Thoracic aorta (tissue), 2 donors: Measurements from ENCODE around the gene MAN1C1. TPM values are rescaled to one million over a fixed set of nuclear protein-coding genes. Genes with fewer than 3 reads are reported as not detected.

Experiments
- ATAC-seq: fragments of 150-250 bp; one replicate; pipeline ENCODE4 v1.8.0; 2017; ENCODE audit warnings: low read depth; ENCODE audit not compliant: insufficient number of reproducible peaks, low FRiP score
- DNase-seq: peaks from one replicate; pipeline ENCODE4 v3.0.0-alpha.2; 2020; ENCODE audit warnings: low spot score
- H3K27ac ChIP-seq, 2 donors: fragments of 200-600 bp; sonication (generic); 1 replicate in 1 of 2; 2 replicates in 1 of 2; pipeline ENCODE4 v1.5.1; 2016; ENCODE audit warnings: mild to moderate bottlenecking in 2 of 2, moderate library complexity in 2 of 2
- H3K27me3 ChIP-seq: fragments of 200-600 bp; sonication (generic); replicated peaks from 2 replicates; pipeline ENCODE4 v1.6.0; 2016; ENCODE audit warnings: mild to moderate bottlenecking; ENCODE audit not compliant: insufficient read depth
- H3K36me3 ChIP-seq: fragments of 200-600 bp; sonication (generic); one replicate; pipeline ENCODE4 v1.5.1; 2016
- H3K4me1 ChIP-seq, 2 donors: fragments of 200-600 bp; sonication (generic); 1 replicate in 1 of 2; 2 replicates in 1 of 2; pipeline versions ENCODE4 v1.5.1 to v1.6.0; 2016; ENCODE audit warnings: low read depth in 2 of 2, mild to moderate bottlenecking in 1 of 2; ENCODE audit not compliant: control insufficient read depth in 1 of 2
- H3K4me3 ChIP-seq: fragments of 200-600 bp; sonication (generic); 2 replicates; pipeline ENCODE4 v1.5.1; 2016; ENCODE audit warnings: mild to moderate bottlenecking
- H3K9me3 ChIP-seq: fragments of 200-600 bp; sonication (generic); 2 replicates; pipeline ENCODE4 v1.5.1; 2016
- CTCF ChIP-seq: fragments of 200-600 bp; sonication (generic); IDR thresholded peaks from one replicate; pipeline ENCODE4 v1.5.1; 2019; ENCODE audit warnings: antibody characterized with exemption
- total RNA-seq, 2 donors: library from RNA; depleted of rRNA; stranded (reverse); fragments of >200 nt; gene quantifications; one replicate each; pipeline versions ENCODE4 v1.1.0 to v1.2.3, GENCODE V29; 2016

Gene MAN1C1
- total RNA-seq, 2 donors from 2014 or later = 21.0 to 26.0 TPM

GRCh38 chr1:25577134-25577920 is 39.3 kb upstream of the MAN1C1 start:
- Histone ChIP-seq H3K9me3 (no peaks in the 10 kb centered on the region), H3K27ac (no peak overlapping the region), H3K4me3 (no peak overlapping the region), H3K4me1 (peaks cover 13 to 47% of the 10 kb centered on the region in 2 donors), H3K27me3 (no peaks in the 10 kb centered on the region), H3K36me3 (no peaks in the 10 kb centered on the region)
- ATAC-seq (no peak), DNase-seq (no peak)
- no peak for TF ChIP-seq CTCF

DNA sequence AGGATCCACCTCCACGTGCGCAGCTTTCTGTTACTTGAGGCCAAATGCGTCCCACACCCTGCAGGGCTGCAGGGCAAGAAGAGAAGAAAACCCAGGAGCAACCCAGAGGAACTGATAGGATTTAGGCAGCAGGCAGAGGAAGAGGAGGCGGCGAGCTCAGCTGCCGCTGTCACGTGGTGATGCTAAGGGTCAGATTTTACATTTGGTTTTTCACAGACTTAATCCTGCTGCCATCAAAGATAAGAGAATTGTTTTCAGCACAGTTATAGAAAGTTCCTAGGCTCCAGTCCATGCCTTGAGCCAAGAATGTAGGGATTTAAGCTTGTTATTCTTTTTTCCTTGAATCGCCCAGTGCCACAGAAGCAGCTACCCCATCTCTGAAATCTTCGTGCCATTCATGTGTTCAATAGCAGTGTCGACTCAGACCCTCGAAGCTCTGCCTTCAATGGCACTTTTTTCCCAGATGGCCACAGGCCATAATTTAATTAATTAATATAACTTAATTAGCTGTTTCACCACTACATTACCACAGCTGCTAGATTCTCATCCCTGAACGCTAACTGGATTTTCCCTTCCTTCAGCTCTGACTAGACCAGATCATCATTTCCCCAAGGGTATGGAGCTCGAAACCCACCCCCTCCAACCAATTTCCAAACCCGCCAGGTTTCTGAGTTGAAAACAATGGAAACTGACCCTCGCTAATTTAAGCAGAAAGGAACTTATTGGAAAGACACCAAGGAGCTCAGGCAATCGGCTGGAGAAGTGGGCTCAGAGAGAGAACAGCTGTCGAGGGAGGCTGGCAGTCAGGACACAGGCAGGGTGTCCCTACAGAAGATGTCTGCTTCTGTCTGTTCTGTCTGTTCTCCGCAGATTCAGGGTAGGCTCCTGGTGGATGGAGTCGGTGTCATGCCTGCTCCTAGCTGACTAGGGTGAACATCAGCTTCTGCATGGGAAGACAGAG is 37.0 kb upstream of the MAN1C1 start:
- H3K4me1 ChIP-seq = peaks cover 10 to 43% of the 10 kb centered on the region in 2 donors
- H3K36me3 ChIP-seq = no peaks in the 10 kb centered on the region
- DNase-seq (no peak), ATAC-seq (no peak)
- peak overlapping the region in 1 of 2 donors; percentile 32 for H3K27ac ChIP-seq
- no peaks in the 10 kb centered on the region for H3K9me3 ChIP-seq
- TF ChIP-seq CTCF = no peak
- no peak overlapping the region for H3K4me3 ChIP-seq
- no peaks in the 10 kb centered on the region for H3K27me3 ChIP-seq

DNA sequence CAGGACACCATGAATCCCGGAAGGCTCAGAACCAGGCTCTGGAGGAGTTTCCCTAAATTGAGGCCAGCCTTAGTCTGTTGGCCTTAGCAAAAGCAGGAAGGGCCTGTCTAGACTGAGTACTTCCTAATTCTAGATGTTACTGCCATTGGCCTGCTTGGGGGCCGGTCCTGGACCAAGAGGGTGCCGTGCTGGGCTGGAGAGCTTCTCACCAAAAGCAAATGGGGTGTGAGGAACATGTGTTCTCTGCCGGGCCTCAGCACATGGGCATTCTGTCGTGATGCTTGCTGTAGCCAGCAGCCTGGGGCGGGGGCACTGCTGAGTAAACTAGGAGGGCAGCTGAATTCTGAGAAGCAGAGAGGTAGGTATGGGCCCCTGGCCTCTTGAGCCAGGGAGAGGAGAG is 35.7 kb upstream of the MAN1C1 start:
- Histone ChIP-seq H3K4me1 (peaks cover 10 to 48% of the 10 kb centered on the region in 2 donors), H3K9me3 (no peaks in the 10 kb centered on the region), H3K4me3 (no peak overlapping the region), H3K27ac (peak overlapping the region in 1 of 2 donors; percentile 23), H3K36me3 (no peaks in the 10 kb centered on the region), H3K27me3 (no peaks in the 10 kb centered on the region)
- no peak for TF ChIP-seq CTCF
- ATAC-seq (no peak), DNase-seq (no peak)

DNA sequence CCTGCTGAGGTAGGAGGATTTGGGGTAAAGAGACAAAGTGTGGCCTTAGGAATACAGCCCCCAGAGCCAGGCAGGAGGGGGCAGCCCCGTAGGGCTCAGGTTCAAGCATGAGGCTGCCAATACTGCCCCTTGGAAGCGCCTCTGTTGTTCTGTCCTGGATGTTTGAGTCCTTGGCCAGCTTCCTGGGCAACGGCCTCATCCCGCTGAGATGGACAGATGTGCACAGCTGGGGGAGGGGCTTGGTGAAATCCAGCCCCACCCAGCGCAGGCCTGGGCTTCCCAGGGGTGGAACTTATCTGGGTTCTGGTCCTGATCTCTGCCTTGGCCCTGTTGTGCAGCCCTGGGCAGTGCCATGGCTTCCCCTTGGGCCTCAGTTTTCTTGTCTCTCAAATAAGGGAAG is 34.8 kb upstream of the MAN1C1 start:
- TF ChIP-seq CTCF = no peak
- Histone ChIP-seq H3K4me3 (no peak overlapping the region), H3K4me1 (peaks cover 10 to 54% of the 10 kb centered on the region in 2 donors), H3K9me3 (no peaks in the 10 kb centered on the region), H3K27me3 (no peaks in the 10 kb centered on the region), H3K36me3 (no peaks in the 10 kb centered on the region), H3K27ac (peak overlapping the region in 1 of 2 donors; percentile 23)
- DNase-seq (no peak), ATAC-seq (no peak)
